HEK293T (cell line): ENCODE data around the gene CCNI2.

Source experiments
- ARNT ChIP-seq: fragments of 450-650 bp; IDR thresholded peaks from 2 replicates; pipeline ENCODE4 v1.6.1; 2017; ENCODE audit warnings: mild to moderate bottlenecking
- BHLHE40 ChIP-seq: fragments of 450-650 bp; IDR thresholded peaks from 2 replicates; pipeline ENCODE4 v1.6.1; 2016; ENCODE audit warnings: mild to moderate bottlenecking, moderate library complexity, borderline replicate concordance
- CTBP1 ChIP-seq: fragments of 450-650 bp; IDR thresholded peaks from 2 replicates; pipeline ENCODE4 v1.6.1; 2016; ENCODE audit warnings: borderline replicate concordance
- ELF4 ChIP-seq: fragments of 450-650 bp; IDR thresholded peaks from 2 replicates; pipeline ENCODE4 v1.6.1; 2017; ENCODE audit warnings: antibody characterized with exemption
- FOXM1 ChIP-seq: fragments of 450-650 bp; IDR thresholded peaks from 2 replicates; pipeline ENCODE4 v1.6.1; 2017; ENCODE audit warnings: mild to moderate bottlenecking, borderline replicate concordance
- L3MBTL2 ChIP-seq: fragments of 450-650 bp; conservative IDR thresholded peaks from 2 replicates; pipeline ENCODE4 v1.6.1; 2016; ENCODE audit warnings: mild to moderate bottlenecking
- NFRKB ChIP-seq: fragments of 450-650 bp; IDR thresholded peaks from 2 replicates; pipeline ENCODE4 v1.6.1; 2016; ENCODE audit warnings: mild to moderate bottlenecking, moderate library complexity
- PKNOX1 ChIP-seq: fragments of 450-650 bp; IDR thresholded peaks from 2 replicates; pipeline ENCODE4 v1.6.1; 2016
- SP1 ChIP-seq: fragments of 450-650 bp; IDR thresholded peaks from 2 replicates; pipeline ENCODE4 v1.6.1; 2017
- SUZ12 ChIP-seq: fragments of 450-650 bp; IDR thresholded peaks from 2 replicates; pipeline ENCODE4 v1.6.1; 2016; ENCODE audit warnings: mild to moderate bottlenecking
- ZNF384 ChIP-seq: fragments of 450-650 bp; IDR thresholded peaks from 2 replicates; pipeline ENCODE4 v1.6.1; 2016

GRCh38 chr5:132747616-132748440 is 602 bp downstream of the CCNI2 start:
- TF ChIP-seq CTBP1: no peak
- no peak for TF ChIP-seq ELF4
- no peak for TF ChIP-seq NFRKB
- no peak for TF ChIP-seq ZNF384
- TF ChIP-seq L3MBTL2: no peak
- no peak for TF ChIP-seq BHLHE40
- no peak for TF ChIP-seq FOXM1
- no peak for TF ChIP-seq SP1
- TF ChIP-seq PKNOX1: no peak
- TF ChIP-seq SUZ12: no peak
- TF ChIP-seq ARNT: no peak
